Bronchial epithelial cell (primary cell): ENCODE measurements around the gene MS4A10. TPM values are rescaled to one million over a fixed set of nuclear protein-coding genes. Genes with fewer than 3 reads are reported as not detected.
"Not testable (repeated sequence)": the region's sequence is repeated elsewhere in the genome, so short reads cannot be mapped to it uniquely, and the experiment has no call there.

ENCODE experiments used
- DNase-seq: peaks from one replicate; pipeline ENCODE4 v3.0.0-alpha.2; 2010; ENCODE audit warnings: low read depth
- FAIRE-seq: peaks from 2 replicates; lab custom pipeline; 2011; peaks lifted over from hg19 to GRCh38; lab: Jason Lieb, UNC
- H3K27me3 ChIP-seq: 2 replicates; pipeline ENCODE4 v1.5.1; 2011; ENCODE audit warnings: low read length; ENCODE audit not compliant: control insufficient read depth, insufficient read depth
- H3K36me3 ChIP-seq: 2 replicates; pipeline ENCODE4 v1.5.1; 2011; ENCODE audit warnings: low read length; ENCODE audit not compliant: control insufficient read depth, insufficient read depth
- H3K4me3 ChIP-seq: 2 replicates; pipeline ENCODE4 v1.5.1; 2011; ENCODE audit warnings: mild to moderate bottlenecking, low read depth, low read length, control low read depth
- total RNA-seq: library from RNA; depleted of rRNA; stranded (reverse); fragments of >200 nt; gene quantifications from 2 replicates; pipeline ENCODE4 v1.2.1, GENCODE V29; 2014
- TF ChIP-seq, protein P1 (sequence below): IDR thresholded peaks from 2 replicates; pipeline ENCODE4 v1.5.1; 2011; ENCODE audit warnings: mild to moderate bottlenecking, moderate library complexity, low read length, control low read depth, inconsistent platforms; ENCODE audit not compliant: insufficient read depth, severe bottlenecking

Gene MS4A10
- total RNA-seq, 1 donor from 2014 or later = not detected

DNA sequence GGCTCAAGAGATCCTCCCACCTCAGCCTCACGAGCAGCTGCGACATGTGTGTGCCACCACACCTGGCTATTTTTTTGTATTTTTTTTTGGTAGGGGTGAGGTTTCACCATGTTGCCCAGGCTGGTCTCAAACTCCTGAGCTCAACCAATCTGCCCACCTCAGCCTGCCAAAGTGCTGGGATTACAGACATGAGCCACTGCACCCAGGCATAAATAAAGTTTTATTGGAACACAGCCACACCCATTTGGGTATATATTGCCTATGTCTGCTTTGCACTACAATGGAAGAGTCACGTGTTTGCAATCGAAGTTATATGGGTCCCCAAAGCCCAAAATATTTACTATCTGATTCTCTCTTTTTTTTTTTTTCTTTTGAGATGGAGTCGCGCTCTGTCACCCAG is 30.2 kb upstream of the MS4A10 start:
- H3K27me3 ChIP-seq = no peaks in the 10 kb centered on the region
- DNase-seq (no peak), FAIRE-seq (no peak)
- H3K36me3 ChIP-seq = no peaks in the 10 kb centered on the region
- no peak overlapping the region for H3K4me3 ChIP-seq
- TF ChIP-seq, protein P1, sequence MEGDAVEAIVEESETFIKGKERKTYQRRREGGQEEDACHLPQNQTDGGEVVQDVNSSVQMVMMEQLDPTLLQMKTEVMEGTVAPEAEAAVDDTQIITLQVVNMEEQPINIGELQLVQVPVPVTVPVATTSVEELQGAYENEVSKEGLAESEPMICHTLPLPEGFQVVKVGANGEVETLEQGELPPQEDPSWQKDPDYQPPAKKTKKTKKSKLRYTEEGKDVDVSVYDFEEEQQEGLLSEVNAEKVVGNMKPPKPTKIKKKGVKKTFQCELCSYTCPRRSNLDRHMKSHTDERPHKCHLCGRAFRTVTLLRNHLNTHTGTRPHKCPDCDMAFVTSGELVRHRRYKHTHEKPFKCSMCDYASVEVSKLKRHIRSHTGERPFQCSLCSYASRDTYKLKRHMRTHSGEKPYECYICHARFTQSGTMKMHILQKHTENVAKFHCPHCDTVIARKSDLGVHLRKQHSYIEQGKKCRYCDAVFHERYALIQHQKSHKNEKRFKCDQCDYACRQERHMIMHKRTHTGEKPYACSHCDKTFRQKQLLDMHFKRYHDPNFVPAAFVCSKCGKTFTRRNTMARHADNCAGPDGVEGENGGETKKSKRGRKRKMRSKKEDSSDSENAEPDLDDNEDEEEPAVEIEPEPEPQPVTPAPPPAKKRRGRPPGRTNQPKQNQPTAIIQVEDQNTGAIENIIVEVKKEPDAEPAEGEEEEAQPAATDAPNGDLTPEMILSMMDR = no peak

- Histone ChIP-seq H3K27me3 (no peaks in the 10 kb centered on the region), H3K4me3 (no peak within 1 kb of the TSS), H3K36me3 (no peaks in the 10 kb centered on the region)
- TF ChIP-seq, protein P1 = peak; percentile 45
- peak; percentile 42 for DNase-seq
- FAIRE-seq = no peak
Observed at GRCh38 chr11:60756307-60757032, 28.7 kb upstream of the MS4A10 start, which contains the start of gene MS4A15. TSS of gene MS4A15 (plus strand) at chr11:60756867. CDS start at chr11:60763734, 6,867 bp downstream.

- no peaks in the 10 kb centered on the region for H3K27me3 ChIP-seq
- no peak for FAIRE-seq
Observed at GRCh38 chr11:60757231-60757800, 27.8 kb upstream of the MS4A10 start.

DNA sequence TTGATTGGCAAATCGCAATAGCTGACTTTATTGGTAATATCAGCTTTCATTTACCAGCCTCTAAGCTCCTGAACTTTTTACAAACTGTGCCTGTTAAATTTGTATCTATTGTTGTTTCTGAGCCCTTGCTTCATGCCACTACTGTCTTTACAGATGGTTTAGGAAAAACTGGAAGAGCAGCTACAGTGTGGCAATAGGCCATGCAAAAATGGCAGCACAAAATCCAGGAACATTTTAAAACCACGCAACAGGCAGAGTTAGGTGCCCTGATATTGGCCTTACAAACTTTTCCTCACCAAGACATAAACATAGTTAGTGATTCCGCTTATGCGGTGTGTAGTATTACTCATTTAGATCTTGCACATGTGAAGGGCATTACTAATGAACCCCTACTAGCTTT is 26.5 kb upstream of the MS4A10 start:
- not testable (repeated sequence) for H3K4me3 ChIP-seq, FAIRE-seq, H3K36me3 ChIP-seq, DNase-seq, H3K27me3 ChIP-seq

More at GRCh38 chr11:60757231-60757800, 27.8 kb upstream of the MS4A10 start:
- DNase-seq = no peak
- TF ChIP-seq, protein P1 = no peak
- no peak overlapping the region for H3K4me3 ChIP-seq
- no peaks in the 10 kb centered on the region for H3K36me3 ChIP-seq

DNA sequence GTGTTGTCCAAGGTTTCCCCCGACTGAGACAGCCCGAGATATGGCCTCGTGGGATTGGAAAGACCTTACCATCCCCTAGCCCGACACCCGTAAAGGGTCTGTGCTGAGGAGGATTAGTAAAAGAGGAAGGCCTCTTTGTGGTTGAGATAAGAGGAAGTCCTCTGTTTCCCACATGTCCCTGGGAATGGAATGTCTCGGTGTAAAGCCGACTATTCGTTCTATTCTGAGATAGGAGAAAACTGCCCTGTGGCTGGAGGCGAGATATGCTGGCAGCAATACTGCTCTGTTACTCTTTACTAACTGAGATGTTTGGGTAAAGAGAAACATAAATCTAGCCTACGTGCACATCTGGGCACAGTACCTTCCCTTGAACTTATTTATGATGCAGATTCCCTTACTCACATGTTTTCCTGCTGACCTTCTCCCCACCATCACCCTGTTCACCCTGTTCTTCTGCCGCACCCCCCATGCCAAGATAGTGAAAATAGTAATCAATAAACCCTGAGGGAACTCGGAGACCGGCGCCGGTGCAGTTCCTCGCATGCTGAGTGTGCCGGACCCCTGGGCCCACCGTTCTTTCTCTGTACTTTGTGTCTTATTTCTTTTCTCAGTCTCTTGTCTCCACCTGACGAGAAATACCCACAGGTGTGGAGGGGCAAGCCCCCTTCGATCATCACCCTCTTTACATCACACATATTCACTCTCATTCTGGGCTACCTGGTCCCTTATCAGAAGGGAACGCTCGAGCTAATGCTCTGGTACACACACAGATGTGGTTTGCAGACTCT is 25.5 kb upstream of the MS4A10 start:
- H3K4me3 ChIP-seq, FAIRE-seq, H3K27me3 ChIP-seq, H3K36me3 ChIP-seq, DNase-seq: not testable (repeated sequence)

DNA sequence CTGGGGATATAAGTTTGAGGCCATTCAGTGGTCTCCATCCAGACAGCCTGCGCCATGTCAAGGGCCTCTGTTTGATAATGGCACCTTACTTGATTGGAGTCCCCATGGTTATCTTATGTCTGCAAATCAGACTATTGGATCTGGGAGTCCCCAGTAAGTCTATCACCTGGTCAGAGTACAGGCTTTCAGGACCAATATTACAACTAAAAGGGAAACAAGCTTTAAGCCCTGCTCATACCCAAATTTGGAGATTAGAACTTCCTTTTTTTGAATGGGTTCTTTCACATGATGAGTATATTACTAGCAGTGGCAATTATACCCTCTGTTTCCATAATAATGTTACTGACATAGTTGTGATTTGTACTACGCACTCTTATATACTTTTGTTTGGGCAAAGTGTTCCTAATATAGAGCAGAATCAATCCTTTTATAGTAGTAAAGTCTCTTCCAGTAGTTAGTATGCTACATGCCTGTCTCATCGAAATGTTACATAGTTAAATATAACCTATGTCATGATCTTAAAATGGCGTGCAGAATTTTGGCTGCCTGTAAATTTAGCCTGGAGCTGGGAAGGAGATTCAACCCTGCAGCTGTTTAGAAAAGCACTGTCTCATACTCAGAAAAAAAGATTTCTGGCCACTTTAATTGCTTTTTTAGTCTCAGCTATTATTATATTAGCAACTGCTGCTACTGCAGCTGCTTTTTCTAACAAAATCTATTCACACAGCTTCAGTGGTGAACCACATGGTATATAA is 23.5 kb upstream of the MS4A10 start:
- no peaks in the 10 kb centered on the region for H3K27me3 ChIP-seq
- H3K36me3 ChIP-seq = no peaks in the 10 kb centered on the region
- FAIRE-seq (no peak), DNase-seq (no peak)
- H3K4me3 ChIP-seq = no peak overlapping the region
- TF ChIP-seq, protein P1 = no peak
